ENCODE results near the gene APBA1. TPM values are rescaled to one million over a fixed set of nuclear protein-coding genes. Genes with fewer than 3 reads are reported as not detected.

Gene APBA1
- total RNA-seq (2022; extraction: Qiagen RNA extraction) = 0.20 to 0.28 TPM (median 0.20 TPM) in 5 replicates

DNA sequence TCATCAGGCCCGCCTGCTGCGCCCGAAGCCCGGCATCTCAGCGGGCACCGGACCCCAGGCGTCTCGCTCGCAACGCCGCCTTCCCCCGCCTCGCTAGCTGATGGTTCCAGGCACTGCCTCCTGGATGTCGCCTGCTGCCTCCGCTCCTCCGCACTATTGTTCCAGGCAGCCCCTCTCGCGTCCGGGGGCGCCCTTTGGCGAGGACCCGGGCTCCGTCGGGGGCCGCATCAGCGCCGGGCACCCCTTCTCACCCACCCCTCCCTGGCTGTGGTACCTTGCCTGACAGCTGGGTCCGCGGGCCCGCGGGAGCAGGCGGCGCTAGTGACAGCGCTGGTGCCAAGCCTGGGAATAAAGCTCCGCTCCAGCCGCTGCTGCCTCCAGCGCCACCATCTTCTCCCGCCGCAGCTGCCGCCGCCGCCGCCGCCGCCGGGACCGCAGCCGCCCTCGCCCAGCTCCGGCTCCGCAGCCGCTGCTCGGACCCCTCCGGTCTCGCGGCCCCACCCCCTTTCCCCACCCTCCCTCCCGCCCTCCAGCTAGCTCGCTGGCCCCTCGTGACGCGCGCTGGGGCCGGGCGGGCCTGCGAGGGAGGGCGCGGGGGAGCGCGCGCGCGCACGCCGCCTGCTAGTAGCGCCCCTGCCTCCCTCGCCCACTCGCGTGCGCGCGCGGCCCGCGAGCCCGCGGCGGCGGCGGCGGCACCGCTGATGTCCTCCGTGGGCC lies at the start of gene APBA1:
Gene APBA1, minus strand, starts transcription at position 493 of the 717 bp plus-strand sequence.

Other genes starting within 250 kb of the APBA1 start
- 10.3 to 17.0 TPM (median 14.6 TPM) in 5 replicates for gene PTAR1, start 87.6 kb upstream of the APBA1 start, total RNA-seq (2022; extraction: Qiagen RNA extraction)
- gene CFAP95, start 148.4 kb upstream of the APBA1 start, total RNA-seq (2022; extraction: Qiagen RNA extraction) = 0.12 TPM in 1 of 5 replicates, not detected in the others

Measured in A549 treated with AZD2906 at 1 μM for 4 hours (cell line).